Mucosa of descending colon (tissue), 3 donors: ENCODE measurements around the gene PSMD8. TPM values are rescaled to one million over a fixed set of nuclear protein-coding genes. Genes with fewer than 3 reads are reported as not detected.
"Not testable (repeated sequence)": the region's sequence is repeated elsewhere in the genome, so short reads cannot be mapped to it uniquely, and the experiment has no call there.

ENCODE experiments used
- ATAC-seq: fragments of 200-7000 bp; cut with Tn5 transposase; one replicate; pipeline ENCODE4 v1.9.1; 2020; ENCODE audit warnings: mild to moderate bottlenecking, moderate library complexity
- DNase-seq, 3 donors: peaks; one replicate each; pipeline ENCODE4 v3.0.0-alpha.2; 2020
- H3K36me3 ChIP-seq: fragments of 200-600 bp; one replicate; pipeline ENCODE4 v1.8.0; 2021; ENCODE audit warnings: low read depth, mild to moderate bottlenecking
- H3K4me1 ChIP-seq: fragments of 200-600 bp; one replicate; pipeline ENCODE4 v1.8.0; 2021; ENCODE audit warnings: low read depth, mild to moderate bottlenecking
- H3K4me3 ChIP-seq: fragments of 200-600 bp; one replicate; pipeline ENCODE4 v1.8.0; 2021; ENCODE audit warnings: mild to moderate bottlenecking
- H3K9me3 ChIP-seq: fragments of 200-600 bp; one replicate; pipeline ENCODE4 v1.8.0; 2021; ENCODE audit warnings: mild to moderate bottlenecking
- CTCF ChIP-seq: fragments of 200-600 bp; IDR thresholded peaks from one replicate; pipeline ENCODE4 v1.8.0; 2022; ENCODE audit warnings: antibody characterized with exemption, mild to moderate bottlenecking
- intact Hi-C, 2 donors: fragments of 100-400 bp; cut with DNase I in 1 of 2; cut with micrococcal nuclease in 1 of 2; formaldehyde crosslinking; loops; one replicate each; pipeline versions ENCODE4 v1.11.0 to v1.11.1; 2022; cut with DNase I, micrococcal nuclease
- total RNA-seq, 3 donors: library from RNA; stranded (reverse); fragmentation: NEBNext Ultra II Directional in 2 of 3; extraction: Animal tissue kit (Norgen Biotek cat#: 25700) in 2 of 3; gene quantifications; one replicate each; pipeline versions ENCODE4 v1.2.1 to v1.2.4, GENCODE V29; 2021 to 2023
- donor health status: DM: no; HTN: no; CAD: no; lungs with moderate emphysema.
- donor health status: DM: no; HTN: no; CAD: no.
- donor health status: DM: no; HTN: yes; CAD: no.

PSMD8 gene
- total RNA-seq, 3 donors from 2014 or later = 121 to 144 (median 141) TPM

- TF ChIP-seq CTCF = no peak
- H3K36me3 ChIP-seq = peaks cover 6% of the 10 kb centered on the region
- DNase-seq (peak; percentile 96 to 98 (median 97)), ATAC-seq (peak; percentile 86)
- H3K4me3 ChIP-seq = peak overlapping the region; percentile 34
- H3K4me1 ChIP-seq = peaks cover 5% of the 10 kb centered on the region
- intact Hi-C loops = no loop called here
- no peaks in the 10 kb centered on the region for H3K9me3 ChIP-seq
Measured at GRCh38 chr19:38335949-38336637, 38.3 kb upstream of the PSMD8 start.

- ATAC-seq = peak; percentile 84
- H3K9me3 ChIP-seq = no peaks in the 10 kb centered on the region
- no peak for TF ChIP-seq CTCF
- intact Hi-C loops = no loop called here
- peak overlapping the region; percentile 34 for H3K4me3 ChIP-seq
- H3K36me3 ChIP-seq = peaks cover 6% of the 10 kb centered on the region
- H3K4me1 ChIP-seq = peaks cover 5% of the 10 kb centered on the region
- peak; percentile 98 to 99 (median 99) for DNase-seq
Measured at GRCh38 chr19:38336638-38337359, 37.6 kb upstream of the PSMD8 start.

- ATAC-seq (no peak), DNase-seq (no peak)
- Histone ChIP-seq H3K4me3 (no peak overlapping the region), H3K4me1 (peaks cover 5% of the 10 kb centered on the region), H3K36me3 (peaks cover 6% of the 10 kb centered on the region), H3K9me3 (no peaks in the 10 kb centered on the region)
- TF ChIP-seq CTCF = no peak
- intact Hi-C loops = no loop called here
Measured at GRCh38 chr19:38337360-38337653, 37.1 kb upstream of the PSMD8 start.

- H3K9me3 ChIP-seq, ATAC-seq, H3K4me3 ChIP-seq, intact Hi-C loops, H3K36me3 ChIP-seq, H3K4me1 ChIP-seq, DNase-seq: not testable (repeated sequence)
Measured at GRCh38 chr19:38339011-38339410, 35.4 kb upstream of the PSMD8 start.

GRCh38 chr19:38340927-38341326, 33.4 kb upstream of the PSMD8 start:
- H3K9me3 ChIP-seq = no peaks in the 10 kb centered on the region
- DNase-seq (no peak), ATAC-seq (no peak)
- H3K4me3 ChIP-seq = no peak overlapping the region
- H3K4me1 ChIP-seq = no peaks in the 10 kb centered on the region
- intact Hi-C loops = no loop called here
- peaks cover 2% of the 10 kb centered on the region for H3K36me3 ChIP-seq
- TF ChIP-seq CTCF = no peak

- Histone ChIP-seq H3K9me3 (no peaks in the 10 kb centered on the region), H3K36me3 (no peaks in the 10 kb centered on the region), H3K4me3 (no peak overlapping the region), H3K4me1 (no peaks in the 10 kb centered on the region)
- intact Hi-C loops = no loop called here
- ATAC-seq (no peak), DNase-seq (no peak)
- TF ChIP-seq CTCF = no peak
Measured at GRCh38 chr19:38346837-38347236, 27.5 kb upstream of the PSMD8 start.
